SK-N-SH treated with all-trans-retinoic acid at 6 μM for 48 hours (cell line): Measurements from ENCODE around the gene PEX7.

Experiments
- CSDC2 ChIP-seq: fragments of 250-450 bp; sonication (Bioruptor Pico); IDR thresholded peaks from 2 replicates; pipeline ENCODE4 v1.5.0; 2020; ENCODE audit warnings: mild to moderate bottlenecking, moderate library complexity
- ESRRG ChIP-seq: fragments of 250-450 bp; sonication (Bioruptor Pico); IDR thresholded peaks from 2 replicates; pipeline ENCODE4 v1.6.1; 2021; ENCODE audit warnings: mild to moderate bottlenecking
- ISL1 ChIP-seq: fragments of 250-450 bp; sonication (Bioruptor Pico); IDR thresholded peaks from 2 replicates; pipeline ENCODE4 v2.1.2; 2022; ENCODE audit warnings: mild to moderate bottlenecking, moderate library complexity
- PPARA ChIP-seq: fragments of 250-450 bp; sonication (Bioruptor Pico); IDR thresholded peaks from 2 replicates; pipeline ENCODE4 v1.5.0; 2020; ENCODE audit warnings: mild to moderate bottlenecking, borderline replicate concordance
- RARB ChIP-seq: fragments of 250-450 bp; sonication (Bioruptor Pico); IDR thresholded peaks from 2 replicates; pipeline ENCODE4 v1.8.0; 2021; ENCODE audit warnings: mild to moderate bottlenecking, moderate library complexity
- SNAI2 ChIP-seq: fragments of 250-450 bp; sonication (Bioruptor Pico); IDR thresholded peaks from 2 replicates; pipeline ENCODE4 v1.5.0; 2020; ENCODE audit warnings: mild to moderate bottlenecking, moderate library complexity
- TCF4 ChIP-seq: fragments of 250-450 bp; sonication (Bioruptor Pico); IDR thresholded peaks from 2 replicates; pipeline ENCODE4 v1.8.0; 2021; ENCODE audit warnings: mild to moderate bottlenecking, moderate library complexity, borderline replicate concordance
- ZC3H10 ChIP-seq: fragments of 250-450 bp; sonication (Bioruptor Pico); IDR thresholded peaks from 2 replicates; pipeline ENCODE4 v1.5.1; 2021; ENCODE audit warnings: mild to moderate bottlenecking, moderate library complexity
- ZFP30 ChIP-seq: fragments of 450-650 bp; formaldehyde crosslinking; IDR thresholded peaks from 2 replicates; pipeline ENCODE4 v1.5.0; 2022; ENCODE audit warnings: mild to moderate bottlenecking, moderate library complexity
- ZNF565 ChIP-seq: fragments of 450-650 bp; formaldehyde crosslinking; conservative IDR thresholded peaks from 2 replicates; pipeline ENCODE4 v1.5.0; 2020; ENCODE audit warnings: low read depth, mild to moderate bottlenecking, moderate library complexity
- TF ChIP-seq, protein P1 (sequence below): fragments of 250-450 bp; sonication (Bioruptor Pico); IDR thresholded peaks from 2 replicates; pipeline ENCODE4 v1.8.0; 2020; ENCODE audit warnings: mild to moderate bottlenecking, moderate library complexity, borderline replicate concordance
- TF ChIP-seq, protein P2 (sequence below): fragments of 250-450 bp; sonication (Bioruptor Pico); IDR thresholded peaks from 2 replicates; pipeline ENCODE4 v1.5.1; 2021; ENCODE audit warnings: mild to moderate bottlenecking, moderate library complexity
- TF ChIP-seq, protein P3 (sequence below): fragments of 250-450 bp; sonication (Bioruptor Pico); IDR thresholded peaks from 2 replicates; pipeline ENCODE4 v1.5.1; 2020; ENCODE audit warnings: low read depth, mild to moderate bottlenecking, moderate library complexity
- TF ChIP-seq, protein P4 (sequence below): fragments of 250-450 bp; sonication (Bioruptor Pico); IDR thresholded peaks from 2 replicates; pipeline ENCODE4 v1.8.0; 2021; ENCODE audit warnings: low read depth, mild to moderate bottlenecking, moderate library complexity, borderline replicate concordance

DNA sequence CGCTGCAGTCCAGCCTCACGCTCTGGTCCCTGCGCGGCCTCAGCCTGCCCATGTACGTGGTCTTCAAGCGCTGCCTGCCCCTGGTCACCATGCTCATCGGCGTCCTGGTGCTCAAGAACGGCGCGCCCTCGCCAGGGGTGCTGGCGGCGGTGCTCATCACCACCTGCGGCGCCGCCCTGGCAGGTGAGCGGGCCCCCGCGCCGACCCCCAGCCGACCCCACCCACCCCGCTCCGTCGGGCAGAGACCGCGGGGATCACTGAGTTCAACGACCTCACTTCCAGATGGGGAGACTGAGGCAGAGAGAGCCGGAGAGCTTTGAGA is 100.3 kb downstream of the PEX7 start:
- TF ChIP-seq, protein P1, sequence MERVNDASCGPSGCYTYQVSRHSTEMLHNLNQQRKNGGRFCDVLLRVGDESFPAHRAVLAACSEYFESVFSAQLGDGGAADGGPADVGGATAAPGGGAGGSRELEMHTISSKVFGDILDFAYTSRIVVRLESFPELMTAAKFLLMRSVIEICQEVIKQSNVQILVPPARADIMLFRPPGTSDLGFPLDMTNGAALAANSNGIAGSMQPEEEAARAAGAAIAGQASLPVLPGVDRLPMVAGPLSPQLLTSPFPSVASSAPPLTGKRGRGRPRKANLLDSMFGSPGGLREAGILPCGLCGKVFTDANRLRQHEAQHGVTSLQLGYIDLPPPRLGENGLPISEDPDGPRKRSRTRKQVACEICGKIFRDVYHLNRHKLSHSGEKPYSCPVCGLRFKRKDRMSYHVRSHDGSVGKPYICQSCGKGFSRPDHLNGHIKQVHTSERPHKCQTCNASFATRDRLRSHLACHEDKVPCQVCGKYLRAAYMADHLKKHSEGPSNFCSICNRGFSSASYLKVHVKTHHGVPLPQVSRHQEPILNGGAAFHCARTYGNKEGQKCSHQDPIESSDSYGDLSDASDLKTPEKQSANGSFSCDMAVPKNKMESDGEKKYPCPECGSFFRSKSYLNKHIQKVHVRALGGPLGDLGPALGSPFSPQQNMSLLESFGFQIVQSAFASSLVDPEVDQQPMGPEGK (CRISPR knock-in tag), result no peak
- TF ChIP-seq ZNF565 (CRISPR knock-in tag) (no peak), ZC3H10 (CRISPR knock-in tag) (no peak), TCF4 (CRISPR knock-in tag) (no peak), ZFP30 (CRISPR knock-in tag) (no peak), PPARA (CRISPR knock-in tag) (no peak), SNAI2 (CRISPR knock-in tag) (no peak), RARB (no peak), ISL1 (CRISPR knock-in tag) (no peak), CSDC2 (CRISPR knock-in tag) (no peak), ESRRG (CRISPR knock-in tag) (no peak)
- TF ChIP-seq, protein P2, sequence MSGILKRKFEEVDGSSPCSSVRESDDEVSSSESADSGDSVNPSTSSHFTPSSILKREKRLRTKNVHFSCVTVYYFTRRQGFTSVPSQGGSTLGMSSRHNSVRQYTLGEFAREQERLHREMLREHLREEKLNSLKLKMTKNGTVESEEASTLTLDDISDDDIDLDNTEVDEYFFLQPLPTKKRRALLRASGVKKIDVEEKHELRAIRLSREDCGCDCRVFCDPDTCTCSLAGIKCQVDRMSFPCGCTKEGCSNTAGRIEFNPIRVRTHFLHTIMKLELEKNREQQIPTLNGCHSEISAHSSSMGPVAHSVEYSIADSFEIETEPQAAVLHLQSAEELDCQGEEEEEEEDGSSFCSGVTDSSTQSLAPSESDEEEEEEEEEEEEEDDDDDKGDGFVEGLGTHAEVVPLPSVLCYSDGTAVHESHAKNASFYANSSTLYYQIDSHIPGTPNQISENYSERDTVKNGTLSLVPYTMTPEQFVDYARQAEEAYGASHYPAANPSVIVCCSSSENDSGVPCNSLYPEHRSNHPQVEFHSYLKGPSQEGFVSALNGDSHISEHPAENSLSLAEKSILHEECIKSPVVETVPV (CRISPR knock-in tag), result no peak
- TF ChIP-seq, protein P3, sequence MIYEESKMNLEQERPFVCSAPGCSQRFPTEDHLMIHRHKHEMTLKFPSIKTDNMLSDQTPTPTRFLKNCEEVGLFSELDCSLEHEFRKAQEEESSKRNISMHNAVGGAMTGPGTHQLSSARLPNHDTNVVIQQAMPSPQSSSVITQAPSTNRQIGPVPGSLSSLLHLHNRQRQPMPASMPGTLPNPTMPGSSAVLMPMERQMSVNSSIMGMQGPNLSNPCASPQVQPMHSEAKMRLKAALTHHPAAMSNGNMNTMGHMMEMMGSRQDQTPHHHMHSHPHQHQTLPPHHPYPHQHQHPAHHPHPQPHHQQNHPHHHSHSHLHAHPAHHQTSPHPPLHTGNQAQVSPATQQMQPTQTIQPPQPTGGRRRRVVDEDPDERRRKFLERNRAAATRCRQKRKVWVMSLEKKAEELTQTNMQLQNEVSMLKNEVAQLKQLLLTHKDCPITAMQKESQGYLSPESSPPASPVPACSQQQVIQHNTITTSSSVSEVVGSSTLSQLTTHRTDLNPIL (CRISPR knock-in tag), result no peak
- TF ChIP-seq, protein P4, sequence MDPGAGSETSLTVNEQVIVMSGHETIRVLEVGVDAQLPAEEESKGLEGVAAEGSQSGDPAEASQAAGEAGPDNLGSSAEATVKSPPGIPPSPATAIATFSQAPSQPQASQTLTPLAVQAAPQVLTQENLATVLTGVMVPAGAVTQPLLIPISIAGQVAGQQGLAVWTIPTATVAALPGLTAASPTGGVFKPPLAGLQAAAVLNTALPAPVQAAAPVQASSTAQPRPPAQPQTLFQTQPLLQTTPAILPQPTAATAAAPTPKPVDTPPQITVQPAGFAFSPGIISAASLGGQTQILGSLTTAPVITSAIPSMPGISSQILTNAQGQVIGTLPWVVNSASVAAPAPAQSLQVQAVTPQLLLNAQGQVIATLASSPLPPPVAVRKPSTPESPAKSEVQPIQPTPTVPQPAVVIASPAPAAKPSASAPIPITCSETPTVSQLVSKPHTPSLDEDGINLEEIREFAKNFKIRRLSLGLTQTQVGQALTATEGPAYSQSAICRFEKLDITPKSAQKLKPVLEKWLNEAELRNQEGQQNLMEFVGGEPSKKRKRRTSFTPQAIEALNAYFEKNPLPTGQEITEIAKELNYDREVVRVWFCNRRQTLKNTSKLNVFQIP (CRISPR knock-in tag), result no peak
